B cell (primary cell): ENCODE data around the gene CELA3A. TPM values are rescaled to one million over a fixed set of nuclear protein-coding genes. Genes with fewer than 3 reads are reported as not detected.
"Not testable (repeated sequence)": the region's sequence is repeated elsewhere in the genome, so short reads cannot be mapped to it uniquely, and the experiment has no call there.

Experiments
- ATAC-seq: fragments of 200-7000 bp; cut with Tn5 transposase; one replicate; pipeline ENCODE4 v1.10.0; 2021; ENCODE audit warnings: low read depth, mild to moderate bottlenecking, moderate number of reproducible peaks, moderate library complexity
- CTCF ChIA-PET: fragments of 350-600 bp; sonication (Branson Sonifier 250); formaldehyde crosslinking; loops from one replicate; lab custom pipeline; 2021; ENCODE audit warnings: antibody characterized with exemption, inconsistent platforms; lab: Charles Lee
- POLR2A ChIA-PET: fragments of 350-600 bp; sonication (Branson Sonifier 250); formaldehyde crosslinking; loops from one replicate; lab custom pipeline; 2021; ENCODE audit warnings: antibody characterized with exemption; lab: Charles Lee
- DNase-seq: peaks from one replicate; pipeline ENCODE4 v3.0.0; 2013
- H2AFZ ChIP-seq: 2 replicates; pipeline ENCODE4 v1.6.1; 2012; ENCODE audit warnings: mild to moderate bottlenecking, low read depth, low read length; ENCODE audit not compliant: insufficient read depth, poor library complexity, severe bottlenecking
- H3K27ac ChIP-seq, 2 donors: 1 replicate in 1 of 2; 2 replicates in 1 of 2; pipeline ENCODE4 v1.5.1; 2012 to 2013; ENCODE audit warnings: low read length in 2 of 2, mild to moderate bottlenecking in 2 of 2, moderate library complexity in 1 of 2
- H3K27me3 ChIP-seq, 4 experiments: fragments of 200-600 bp in 1 of 4; sonication (generic) in 1 of 4; replicated peaks in 1 of 4; 1 replicate in 2 of 4; 2 replicates in 2 of 4; pipeline versions ENCODE4 v1.6.1 to v1.7.0; 2013 to 2016; ENCODE audit warnings: low read length in 3 of 4, mild to moderate bottlenecking in 2 of 4, mixed read lengths in 1 of 4, moderate library complexity in 1 of 4; ENCODE audit not compliant: insufficient read depth in 4 of 4, control insufficient read depth in 3 of 4; ENCODE audit errors: control extremely low read depth in 1 of 4
- H3K36me3 ChIP-seq, 2 experiments: replicated peaks in 1 of 2; 1 replicate in 1 of 2; 2 replicates in 1 of 2; pipeline versions ENCODE4 v1.6.1 to v1.7.1; 2013; ENCODE audit warnings: low read length in 1 of 2; ENCODE audit not compliant: insufficient read depth in 2 of 2, control insufficient read depth in 1 of 2; ENCODE audit errors: control extremely low read depth in 1 of 2, extremely low read depth in 1 of 2
- H3K4me1 ChIP-seq, 2 donors: fragments of 200-600 bp in 1 of 2; sonication (generic) in 1 of 2; 1 replicate in 1 of 2; 2 replicates in 1 of 2; pipeline versions ENCODE4 v1.5.1 to v1.6.1; 2013 to 2017; ENCODE audit warnings: low read length in 2 of 2; ENCODE audit not compliant: control insufficient read depth in 2 of 2, insufficient read depth in 2 of 2
- H3K4me2 ChIP-seq: replicated peaks from 2 replicates; pipeline ENCODE3; 2012; ENCODE audit warnings: mild to moderate bottlenecking, low read depth, low read length; ENCODE audit not compliant: poor library complexity, severe bottlenecking
- H3K4me3 ChIP-seq, 5 experiments: fragments of 200-600 bp in 1 of 5; sonication (generic) in 1 of 5; 1 replicate in 3 of 5; 2 replicates in 2 of 5; pipeline versions ENCODE4 v1.5.1 to v1.7.0; 2011 to 2016; ENCODE audit warnings: low read length in 4 of 5, mild to moderate bottlenecking in 4 of 5, low read depth in 2 of 5, control low read depth in 1 of 5, moderate library complexity in 1 of 5; ENCODE audit not compliant: insufficient read depth in 1 of 5; ENCODE audit errors: control extremely low read depth in 1 of 5, extremely low read depth in 1 of 5
- H3K79me2 ChIP-seq: fragments of 200-600 bp; sonication (generic); one replicate; pipeline ENCODE4 v1.6.0; 2016; ENCODE audit warnings: low read length; ENCODE audit not compliant: control insufficient read depth, insufficient read depth
- H3K9ac ChIP-seq: fragments of 200-600 bp; sonication (generic); 2 replicates; pipeline ENCODE4 v1.6.1; 2017; ENCODE audit warnings: mild to moderate bottlenecking, low read length, moderate library complexity
- H3K9me3 ChIP-seq, 3 donors: one replicate each; pipeline versions ENCODE4 v1.6.1 to v1.7.1; 2013; ENCODE audit warnings: low read length in 2 of 3; ENCODE audit not compliant: control insufficient read depth in 2 of 3, insufficient read depth in 1 of 3; ENCODE audit errors: control extremely low read depth in 1 of 3
- H4K20me1 ChIP-seq: 2 replicates; pipeline ENCODE4 v1.6.0; 2012; ENCODE audit warnings: mild to moderate bottlenecking, low read length; ENCODE audit not compliant: insufficient read depth, control insufficient read depth, poor library complexity, severe bottlenecking
- H3K27ac Mint-ChIP-seq: one replicate; pipeline ENCODE4 v1.8.0; 2021; ENCODE audit warnings: mixed read lengths
- H3K27me3 Mint-ChIP-seq: one replicate; pipeline ENCODE4 v1.8.0; 2021; ENCODE audit warnings: mixed read lengths
- H3K4me1 Mint-ChIP-seq: one replicate; pipeline ENCODE4 v1.8.0; 2021; ENCODE audit warnings: mixed read lengths
- H3K4me3 Mint-ChIP-seq: one replicate; pipeline ENCODE4 v1.8.0; 2021; ENCODE audit warnings: mixed read lengths
- H3K9me3 Mint-ChIP-seq: one replicate; pipeline ENCODE4 v1.8.0; 2022; ENCODE audit warnings: mixed read lengths; ENCODE audit not compliant: insufficient read depth
- WGBS: methylation state at CpG from one replicate; pipeline ENCODE4 v1.1.5; 2013; ENCODE audit warnings: missing lambda C conversion rate; ENCODE audit not compliant: insufficient coverage; 5-methylcytosine and 5-hydroxymethylcytosine counted together
- intact Hi-C: fragments of 100-400 bp; cut with micrococcal nuclease; formaldehyde crosslinking; loops from one replicate; pipeline ENCODE4 v1.10.0; 2022
- polyA plus RNA-seq: library from polyadenylated mRNA; depleted of rRNA; stranded (reverse); fragments of >200 nt; gene quantifications from 2 replicates; pipeline ENCODE4 v1.2.3, GENCODE V29; 2012
- total RNA-seq, 2 donors: library from RNA; stranded (reverse); fragments of 120-200 nt in 1 of 2; gene quantifications; 1 replicate in 1 of 2; 2 replicates in 1 of 2; pipeline versions ENCODE4 v1.2.3 to v1.2.4, GENCODE V29; 2013 to 2022

The CELA3A gene
- total and polyA plus RNA-seq, 2 donors (not counting 1 experiment from before 2014, with no cell fraction given): not detected

DNA sequence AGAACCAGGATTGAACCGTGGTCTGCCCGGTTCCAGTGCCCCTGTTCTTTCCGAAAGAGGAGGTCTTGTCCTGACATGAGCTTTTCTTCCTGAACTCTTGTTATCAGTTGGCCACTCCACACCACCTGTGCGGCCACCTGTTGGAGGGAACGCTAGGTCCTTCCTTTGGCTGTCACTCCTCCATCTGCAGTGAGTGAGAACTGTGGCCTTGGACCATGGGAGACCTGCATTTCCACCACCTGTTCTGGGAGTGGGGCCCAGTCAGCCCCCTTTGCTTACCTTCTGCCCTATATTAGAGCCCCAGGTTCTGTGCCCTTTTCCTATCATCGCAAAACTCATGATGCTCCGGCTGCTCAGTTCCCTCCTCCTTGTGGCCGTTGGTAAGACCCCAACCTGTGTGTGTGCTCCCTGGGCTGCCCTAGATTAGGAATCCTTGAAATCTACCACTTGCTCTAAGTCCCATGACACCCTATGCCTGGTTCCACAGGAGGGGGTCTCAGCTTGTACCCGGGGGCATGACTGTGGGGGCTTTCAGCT, 24.7 kb upstream of the CELA3A start, which contains the start of gene CELA3B:
Gene CELA3B, plus strand, starts transcription at position 320 of the 537 bp plus-strand sequence. Its CDS starts 18 bp downstream, at position 338.
- ATAC-seq, POLR2A ChIA-PET, H3K27ac ChIP-seq, H3K27ac Mint-ChIP-seq, H4K20me1 ChIP-seq, H3K27me3 Mint-ChIP-seq, H3K4me1 ChIP-seq, DNase-seq, H3K4me3 ChIP-seq, H3K9ac ChIP-seq, H2AFZ ChIP-seq, CTCF ChIA-PET, H3K27me3 ChIP-seq, H3K79me2 ChIP-seq, H3K9me3 Mint-ChIP-seq, H3K4me1 Mint-ChIP-seq, H3K4me3 Mint-ChIP-seq, H3K4me2 ChIP-seq, H3K9me3 ChIP-seq, H3K36me3 ChIP-seq, intact Hi-C loops: not testable (repeated sequence)
- 84% methylated on average over 6 of the region's 9 CpGs for WGBS

DNA sequence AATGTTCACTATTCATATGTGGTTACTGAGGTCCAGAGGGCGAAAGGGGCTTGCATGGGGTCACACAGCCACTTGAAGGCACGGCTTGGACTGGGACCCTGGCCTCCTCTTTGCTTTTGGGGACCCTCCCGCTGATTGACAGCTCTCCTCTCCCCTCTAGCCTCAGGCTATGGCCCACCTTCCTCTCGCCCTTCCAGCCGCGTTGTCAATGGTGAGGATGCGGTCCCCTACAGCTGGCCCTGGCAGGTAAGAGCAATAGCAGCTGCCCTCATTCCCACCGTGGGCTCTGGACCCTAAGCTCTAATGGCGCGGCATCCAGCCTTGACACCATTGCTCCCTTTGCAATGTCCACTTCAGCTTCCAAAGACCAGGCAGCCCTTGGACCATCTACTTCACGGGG, 23.2 kb upstream of the CELA3A start:
- POLR2A ChIA-PET, H3K9me3 Mint-ChIP-seq, ATAC-seq: not testable (repeated sequence)

DNA sequence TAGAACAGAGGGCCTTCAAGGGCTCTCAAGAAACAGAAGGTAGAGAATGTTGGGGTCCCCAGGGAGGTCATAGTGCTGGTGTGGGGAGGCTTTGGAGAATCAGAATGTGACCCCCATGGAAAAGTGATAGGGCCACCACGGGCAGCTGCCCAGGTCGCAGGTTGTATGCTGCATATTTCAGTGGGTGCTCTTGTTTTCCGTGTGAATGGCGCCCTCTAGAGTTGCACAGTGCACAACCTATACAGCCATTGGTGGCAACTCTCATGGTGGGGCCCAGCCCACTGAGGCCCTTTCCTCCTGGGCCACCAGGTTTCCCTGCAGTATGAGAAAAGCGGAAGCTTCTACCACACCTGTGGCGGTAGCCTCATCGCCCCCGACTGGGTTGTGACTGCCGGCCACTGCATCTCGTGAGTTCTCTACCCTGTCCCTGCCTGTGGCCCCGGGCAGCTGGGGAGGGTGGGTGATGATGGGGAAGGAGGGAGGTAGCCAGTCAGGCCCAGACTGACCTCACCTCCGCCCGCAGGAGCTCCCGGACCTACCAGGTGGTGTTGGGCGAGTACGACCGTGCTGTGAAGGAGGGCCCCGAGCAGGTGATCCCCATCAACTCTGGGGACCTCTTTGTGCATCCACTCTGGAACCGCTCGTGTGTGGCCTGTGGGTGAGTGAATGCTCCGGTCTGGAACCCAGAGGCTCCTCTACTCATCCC, 20.8 kb upstream of the CELA3A start:
- H3K27me3 ChIP-seq, H3K27me3 Mint-ChIP-seq, H3K79me2 ChIP-seq, H4K20me1 ChIP-seq, H3K27ac Mint-ChIP-seq, ATAC-seq, H2AFZ ChIP-seq, H3K4me1 Mint-ChIP-seq, H3K9ac ChIP-seq, DNase-seq, H3K27ac ChIP-seq, H3K9me3 ChIP-seq, H3K9me3 Mint-ChIP-seq, H3K4me1 ChIP-seq, H3K4me3 Mint-ChIP-seq, H3K4me2 ChIP-seq, CTCF ChIA-PET, intact Hi-C loops, H3K36me3 ChIP-seq, H3K4me3 ChIP-seq: not testable (repeated sequence)
- POLR2A ChIA-PET: interaction anchor here (0.5 kb wide), 1 partner anchor 167 kb away, joined by 3 read pairs; no protein-coding TSS in a partner anchor
- WGBS: 85% methylated on average over 11 of the region's 21 CpGs

More for the DNA sequence above, 23.2 kb upstream of the CELA3A start:
- H3K9ac ChIP-seq, H3K9me3 ChIP-seq, H3K4me3 Mint-ChIP-seq, H3K4me1 ChIP-seq, H3K27me3 ChIP-seq, DNase-seq, H4K20me1 ChIP-seq, intact Hi-C loops, H3K79me2 ChIP-seq, H3K36me3 ChIP-seq, H3K4me3 ChIP-seq, H2AFZ ChIP-seq, CTCF ChIA-PET, H3K27ac ChIP-seq, H3K27ac Mint-ChIP-seq, H3K27me3 Mint-ChIP-seq, H3K4me1 Mint-ChIP-seq, H3K4me2 ChIP-seq: not testable (repeated sequence)
- WGBS: 97% methylated on average over 11 of the region's 11 CpGs

DNA sequence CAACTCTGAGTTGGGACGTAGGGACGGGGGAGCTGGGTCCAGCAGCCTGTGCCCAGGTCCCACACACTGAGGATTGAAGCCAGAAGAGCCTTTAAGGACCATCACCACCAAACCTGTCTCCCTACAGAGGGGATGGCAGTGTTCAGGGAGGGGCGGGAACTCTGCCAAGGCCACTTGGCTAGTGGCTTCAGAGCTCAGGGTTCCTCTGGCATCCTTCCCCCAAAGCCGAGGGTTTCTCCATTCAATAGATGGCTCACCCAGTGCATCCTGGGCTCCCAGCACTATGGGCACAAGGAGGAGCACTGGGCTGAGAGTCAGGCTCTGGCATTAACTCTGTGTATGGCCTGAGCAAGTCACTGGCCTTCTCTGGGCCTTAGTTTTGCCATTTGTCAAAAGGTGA, 20.2 kb upstream of the CELA3A start:
- H3K9me3 Mint-ChIP-seq, H3K27ac ChIP-seq, ATAC-seq, DNase-seq, H3K27me3 ChIP-seq, H4K20me1 ChIP-seq, H3K79me2 ChIP-seq, H3K4me3 ChIP-seq, H3K27ac Mint-ChIP-seq, H3K4me1 Mint-ChIP-seq, POLR2A ChIA-PET, H3K4me2 ChIP-seq, H2AFZ ChIP-seq, H3K36me3 ChIP-seq, CTCF ChIA-PET, H3K27me3 Mint-ChIP-seq, H3K9ac ChIP-seq, H3K4me3 Mint-ChIP-seq, H3K4me1 ChIP-seq, intact Hi-C loops, H3K9me3 ChIP-seq: not testable (repeated sequence)
- 86% methylated on average over 1 of the region's 4 CpGs for WGBS
